PFSK-1 (cell line): ENCODE data around the gene EDEM1.

Experiments
- FOXP2 ChIP-seq: optimal IDR thresholded peaks from 2 replicates; pipeline ENCODE3; 2011; ENCODE audit warnings: borderline replicate concordance, control low read depth, inconsistent platforms; ENCODE audit not compliant: insufficient read depth; ENCODE audit errors: extremely low read length, extremely low read depth
- POLR2AphosphoS5 ChIP-seq: IDR thresholded peaks from 2 replicates; pipeline ENCODE4 v1.6.1; 2012; ENCODE audit warnings: low read depth, mild to moderate bottlenecking, control low read depth, low read length, moderate library complexity
- REST ChIP-seq, 2 experiments: IDR thresholded peaks; 2 replicates each; pipeline versions ENCODE4 v1.6.1 to v1.8.0; 2011 to 2012; ENCODE audit warnings: low read depth in 2 of 2, low read length in 2 of 2, control low read depth in 1 of 2, inconsistent platforms in 1 of 2, mild to moderate bottlenecking in 1 of 2, moderate library complexity in 1 of 2; ENCODE audit not compliant: insufficient read depth in 1 of 2
- SIN3A ChIP-seq: IDR thresholded peaks from 2 replicates; pipeline ENCODE4 v1.6.1; 2012; ENCODE audit warnings: mild to moderate bottlenecking, low read length, moderate library complexity, borderline replicate concordance; ENCODE audit not compliant: insufficient read depth
- TAF1 ChIP-seq: IDR thresholded peaks from 2 replicates; pipeline ENCODE4 v1.6.1; 2012; ENCODE audit warnings: low read length, control low read depth, borderline replicate concordance; ENCODE audit not compliant: insufficient read depth

EDEM1 gene

GRCh38 chr3:5143464-5143863, 44.0 kb upstream of the EDEM1 start:
- TF ChIP-seq SIN3A (no peak), FOXP2 (no peak), TAF1 (no peak), REST (IDR thresholded peaks at IDR 0.05; ENCODE audit: insufficient read depth in 1 of 2, low read depth in 2 of 2, low read length in 2 of 2) (no peak), POLR2AphosphoS5 (no peak)

- TF ChIP-seq POLR2AphosphoS5, result no peak
- TF ChIP-seq REST (IDR thresholded peaks at IDR 0.05; ENCODE audit: insufficient read depth in 1 of 2, low read depth in 2 of 2, low read length in 2 of 2), result no peak
- no peak for TF ChIP-seq TAF1
- TF ChIP-seq SIN3A, result no peak
- no peak for TF ChIP-seq FOXP2
These were observed 43.1 kb upstream of the EDEM1 start for GRCh38 chr3:5144316-5144994.

- no peak for TF ChIP-seq SIN3A
- TF ChIP-seq TAF1, result no peak
These were observed 42.4 kb upstream of the EDEM1 start for GRCh38 chr3:5145120-5145519.

GRCh38 chr3:5149306-5149880, 38.1 kb upstream of the EDEM1 start:
- TF ChIP-seq SIN3A, result no peak

- TF ChIP-seq REST (IDR thresholded peaks at IDR 0.05; ENCODE audit: insufficient read depth in 1 of 2, low read depth in 2 of 2, low read length in 2 of 2) (no peak), SIN3A (no peak), TAF1 (no peak), POLR2AphosphoS5 (no peak), FOXP2 (no peak)
These were observed 35.9 kb upstream of the EDEM1 start for GRCh38 chr3:5151586-5151985.

- no peak for TF ChIP-seq FOXP2
These were observed 34.4 kb upstream of the EDEM1 start for GRCh38 chr3:5153074-5153473.

- TF ChIP-seq FOXP2 (no peak), POLR2AphosphoS5 (no peak), TAF1 (no peak), SIN3A (no peak), REST (IDR thresholded peaks at IDR 0.05; ENCODE audit: insufficient read depth in 1 of 2, low read depth in 2 of 2, low read length in 2 of 2) (no peak)
These were observed 32.3 kb upstream of the EDEM1 start for GRCh38 chr3:5155241-5155640.
